ENCODE results near the gene MTMR12.

Gene MTMR12, protein sequence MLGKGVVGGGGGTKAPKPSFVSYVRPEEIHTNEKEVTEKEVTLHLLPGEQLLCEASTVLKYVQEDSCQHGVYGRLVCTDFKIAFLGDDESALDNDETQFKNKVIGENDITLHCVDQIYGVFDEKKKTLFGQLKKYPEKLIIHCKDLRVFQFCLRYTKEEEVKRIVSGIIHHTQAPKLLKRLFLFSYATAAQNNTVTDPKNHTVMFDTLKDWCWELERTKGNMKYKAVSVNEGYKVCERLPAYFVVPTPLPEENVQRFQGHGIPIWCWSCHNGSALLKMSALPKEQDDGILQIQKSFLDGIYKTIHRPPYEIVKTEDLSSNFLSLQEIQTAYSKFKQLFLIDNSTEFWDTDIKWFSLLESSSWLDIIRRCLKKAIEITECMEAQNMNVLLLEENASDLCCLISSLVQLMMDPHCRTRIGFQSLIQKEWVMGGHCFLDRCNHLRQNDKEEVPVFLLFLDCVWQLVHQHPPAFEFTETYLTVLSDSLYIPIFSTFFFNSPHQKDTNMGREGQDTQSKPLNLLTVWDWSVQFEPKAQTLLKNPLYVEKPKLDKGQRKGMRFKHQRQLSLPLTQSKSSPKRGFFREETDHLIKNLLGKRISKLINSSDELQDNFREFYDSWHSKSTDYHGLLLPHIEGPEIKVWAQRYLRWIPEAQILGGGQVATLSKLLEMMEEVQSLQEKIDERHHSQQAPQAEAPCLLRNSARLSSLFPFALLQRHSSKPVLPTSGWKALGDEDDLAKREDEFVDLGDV

DNA sequence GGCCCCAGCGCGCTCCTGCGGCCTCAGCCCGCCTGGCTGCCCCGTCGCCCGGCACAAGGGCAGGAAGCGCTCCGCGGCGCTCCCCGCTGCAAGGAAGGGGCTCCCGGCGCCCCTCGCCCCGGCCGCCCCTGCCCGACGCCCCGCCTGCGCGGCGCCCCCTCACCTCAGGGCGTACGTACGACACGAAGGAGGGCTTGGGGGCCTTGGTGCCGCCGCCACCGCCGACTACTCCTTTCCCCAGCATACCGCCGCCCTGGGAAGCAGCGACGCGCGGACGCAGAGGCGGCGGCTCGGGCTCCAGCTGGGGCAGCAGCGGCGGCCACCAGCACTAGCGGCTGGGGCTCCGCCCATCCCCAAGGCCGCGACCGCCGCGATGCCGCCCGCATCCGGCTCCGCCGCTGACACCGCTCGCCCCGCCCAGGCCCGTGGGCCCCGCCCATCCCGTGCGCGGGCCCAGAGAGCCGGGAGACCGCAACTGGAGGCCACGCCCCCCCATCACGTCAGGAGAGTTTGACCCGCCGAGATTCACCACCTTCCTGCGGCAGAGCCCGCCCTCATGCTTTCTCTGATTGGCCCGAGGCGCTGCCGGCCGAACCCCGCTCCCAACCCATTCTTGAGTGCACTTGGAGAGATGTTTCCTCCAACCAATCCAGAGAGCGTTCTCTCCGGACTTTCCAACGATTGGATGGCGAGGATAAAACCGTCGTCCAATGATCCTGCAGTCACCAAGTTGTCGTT, at the start of gene MTMR12:
MTMR12 (minus strand) TSS at position 345 of the 738 bp plus-strand sequence; CDS start at position 244, 101 bp downstream.
- DNase-seq, result peak; percentile 100

DNA sequence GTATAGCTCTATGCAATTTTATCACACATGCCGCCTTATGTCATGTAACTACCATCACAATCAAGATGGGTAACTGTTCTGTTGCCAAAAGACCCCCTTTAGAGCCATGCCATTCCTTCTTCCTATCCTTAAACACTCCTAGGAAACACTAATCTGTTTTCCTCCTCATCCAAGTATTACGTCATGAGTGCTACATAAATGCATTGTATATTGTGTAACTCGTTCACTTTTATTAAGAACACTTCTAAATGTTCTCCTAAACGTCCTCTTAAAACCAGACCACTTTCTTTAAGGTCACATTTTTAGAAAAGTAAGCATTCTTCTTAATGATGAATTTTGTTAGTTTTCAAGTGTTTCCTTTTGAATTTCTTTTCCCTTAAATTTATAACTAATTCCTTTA, 49.8 kb upstream of the MTMR12 start:
- DNase-seq, result no peak

DNA sequence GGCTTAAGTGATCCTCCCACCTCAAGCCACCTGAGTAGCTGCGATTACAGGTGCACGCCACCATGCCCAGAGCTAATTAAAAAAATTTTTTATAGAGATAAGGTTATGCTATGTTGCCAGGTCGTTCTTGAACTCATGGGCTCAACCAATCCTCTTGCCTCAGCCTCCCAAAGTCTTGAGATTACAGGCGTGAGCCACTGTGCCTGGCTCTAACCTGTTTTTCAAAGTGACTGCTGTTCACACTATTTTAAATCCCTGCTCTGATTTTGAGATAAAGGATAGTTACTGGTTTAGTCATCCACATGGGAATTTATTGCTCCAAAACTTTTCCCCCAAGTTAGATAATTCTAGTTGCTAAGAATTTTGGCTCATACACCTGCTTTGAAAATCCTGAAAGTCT, 48.2 kb upstream of the MTMR12 start:
- no peak for DNase-seq

DNA sequence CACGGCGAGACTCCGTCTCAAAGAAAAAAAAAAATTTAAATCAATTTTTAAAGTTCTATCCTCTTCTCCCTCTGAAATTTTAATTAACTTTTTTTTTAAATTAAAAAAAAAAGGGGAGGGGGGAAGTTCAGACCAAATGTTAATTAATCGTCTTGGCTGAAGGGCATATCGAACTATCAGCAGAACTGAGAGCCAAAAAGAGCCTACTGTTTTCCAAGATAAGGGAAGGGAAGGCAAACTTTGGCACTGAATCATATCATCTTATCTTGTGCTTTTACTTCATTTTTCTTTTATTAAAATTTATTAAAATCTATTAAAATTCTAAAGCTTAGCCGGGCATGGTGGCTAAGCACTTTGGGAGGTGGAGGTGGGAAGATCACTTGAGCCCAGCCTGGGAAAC, 45.9 kb upstream of the MTMR12 start:
- DNase-seq, result no peak

DNA sequence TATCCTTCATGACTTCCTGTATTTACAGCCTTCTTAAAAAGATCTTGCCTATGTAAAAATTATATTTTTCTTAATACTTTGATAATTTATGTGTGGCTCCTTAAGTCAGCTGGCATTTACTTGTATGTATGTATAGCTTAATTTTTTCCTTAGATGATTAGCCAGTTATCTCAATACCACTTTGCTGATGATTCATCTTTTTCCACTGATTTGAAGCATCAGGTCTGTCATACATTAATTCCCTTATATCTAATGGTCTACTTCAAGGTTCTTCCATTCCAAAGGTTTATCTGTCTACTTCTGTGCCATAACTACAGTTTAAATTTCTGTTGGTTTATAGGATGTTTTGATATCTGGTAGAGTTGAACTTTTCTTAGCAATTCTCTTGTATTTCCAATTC, 44.9 kb upstream of the MTMR12 start:
- DNase-seq, result no peak

DNA sequence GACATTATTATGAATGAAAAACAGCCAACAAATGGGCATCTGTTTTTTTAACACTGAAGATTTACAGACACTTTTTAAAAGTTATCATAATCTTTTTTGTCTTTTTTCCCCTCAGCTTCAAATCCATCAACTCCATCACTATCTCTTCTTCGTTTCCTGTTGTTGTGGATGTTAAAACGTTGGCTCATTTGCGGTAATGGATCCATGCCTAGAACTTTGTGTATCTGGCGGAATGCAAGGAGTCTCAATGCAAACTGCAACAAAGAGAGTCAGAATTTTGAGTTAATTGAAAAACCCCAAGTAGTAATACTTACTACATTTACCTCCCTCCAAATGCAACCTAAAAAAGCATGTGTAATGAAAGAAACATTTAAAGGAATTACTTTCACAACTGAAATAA, 42.9 kb upstream of the MTMR12 start:
- DNase-seq, result no peak

DNA sequence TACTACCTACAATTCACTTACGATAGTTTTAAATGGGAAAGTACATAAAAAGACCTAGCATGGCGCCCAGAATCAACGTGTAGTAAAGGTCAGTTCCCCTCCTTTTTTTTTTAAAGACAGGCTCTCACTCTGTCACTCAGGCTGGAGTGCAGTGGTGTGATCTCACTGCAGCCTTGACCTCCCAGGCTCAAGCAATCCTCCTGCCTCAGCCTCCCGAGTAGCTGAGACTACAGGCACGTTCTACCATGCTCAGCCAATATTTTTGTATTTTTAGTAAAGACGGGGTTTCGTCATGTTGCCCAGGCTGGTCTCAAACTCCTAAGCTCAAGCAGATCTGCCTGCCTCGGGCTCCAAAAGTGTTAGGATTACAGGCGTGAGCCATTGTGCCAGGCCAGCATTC, 40.7 kb upstream of the MTMR12 start:
- DNase-seq, result no peak

DNA sequence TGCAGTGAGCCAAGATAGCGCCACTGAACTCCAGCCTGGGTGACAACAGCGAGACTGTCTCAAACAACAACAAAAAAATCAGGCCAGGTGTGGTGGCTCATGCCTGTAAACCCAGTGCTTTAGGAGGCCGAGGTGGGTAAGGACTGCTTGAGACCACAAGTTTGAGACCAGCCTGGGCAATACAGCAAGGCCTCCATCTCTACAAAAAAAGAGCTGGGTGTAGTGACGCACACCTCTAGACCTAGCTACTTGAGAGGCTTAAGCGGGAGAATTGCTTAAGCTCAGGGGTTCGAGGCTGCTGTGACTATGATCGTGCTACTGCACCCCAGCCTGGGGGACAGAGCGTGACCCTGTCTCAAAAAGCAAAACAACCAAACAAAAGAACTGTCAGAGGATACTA, 39.9 kb upstream of the MTMR12 start:
- no peak for DNase-seq

DNA sequence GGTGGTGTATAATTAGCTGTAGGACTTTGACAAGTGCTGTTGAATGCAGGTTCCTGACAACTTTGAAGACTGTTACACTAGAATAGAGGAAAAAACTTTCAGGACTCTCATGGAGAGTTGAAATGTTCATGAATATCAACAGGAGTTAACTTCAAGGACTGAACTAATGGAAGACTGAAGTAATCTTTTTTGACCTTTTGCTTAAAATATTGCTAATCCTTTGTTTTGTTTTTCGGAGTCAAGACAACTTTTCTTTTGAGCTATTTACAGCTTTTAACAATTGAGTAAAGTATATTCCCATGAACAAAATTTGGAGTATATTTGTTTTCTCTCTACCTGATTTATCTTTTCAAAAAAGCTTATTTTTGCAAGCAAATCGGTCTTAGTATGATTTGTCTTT, 34.1 kb upstream of the MTMR12 start:
- no peak for DNase-seq

DNA sequence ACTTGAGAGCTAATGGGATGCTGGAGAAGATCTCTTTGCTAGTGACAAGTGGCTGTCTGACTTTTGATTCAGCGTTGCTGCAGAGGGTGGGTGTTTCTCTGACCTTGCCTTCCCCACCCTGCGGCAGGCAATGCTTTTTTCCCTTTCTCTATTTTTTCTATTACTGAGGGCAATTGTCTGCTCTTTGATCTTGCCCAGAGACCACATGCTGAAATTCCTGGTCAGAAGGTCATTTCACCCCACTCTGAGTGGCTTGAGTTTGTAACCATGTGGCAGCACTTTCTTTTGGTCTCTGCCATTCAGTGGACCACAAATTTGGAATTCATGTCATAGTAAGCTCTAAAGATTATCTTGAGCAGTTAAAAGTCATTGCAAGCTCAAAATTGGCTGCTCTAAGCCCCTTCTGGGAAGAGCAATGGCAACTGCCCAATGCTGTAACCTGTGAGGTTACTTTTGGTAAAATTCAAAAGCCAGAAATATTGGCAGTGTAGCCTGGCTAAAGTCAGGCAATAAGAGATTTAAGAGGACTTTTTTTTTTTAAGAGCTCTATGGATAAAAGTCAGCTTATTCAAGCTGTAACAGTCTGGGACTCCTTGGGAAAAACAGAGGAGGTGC, 30.4 kb upstream of the MTMR12 start:
- DNase-seq, result no peak

DNA sequence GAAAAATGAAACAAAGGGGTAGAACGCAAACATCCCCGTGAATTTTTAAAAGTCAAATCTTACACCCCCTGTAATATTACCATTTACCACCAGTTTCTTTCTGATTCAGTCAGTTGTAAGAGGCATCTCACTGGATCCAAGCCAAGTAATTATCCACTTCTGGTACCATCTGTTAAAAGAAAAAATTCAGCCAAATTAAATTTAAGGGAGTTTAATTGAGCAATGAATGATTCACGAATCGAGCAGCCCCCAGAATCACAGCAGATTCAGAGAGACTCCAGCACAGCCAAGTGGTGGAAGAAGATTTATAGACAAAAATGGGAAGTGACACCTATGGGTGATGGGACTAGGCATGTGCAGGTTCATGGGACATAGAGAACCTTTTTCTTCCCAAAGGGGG, 29.9 kb upstream of the MTMR12 start:
- no peak for DNase-seq

DNA sequence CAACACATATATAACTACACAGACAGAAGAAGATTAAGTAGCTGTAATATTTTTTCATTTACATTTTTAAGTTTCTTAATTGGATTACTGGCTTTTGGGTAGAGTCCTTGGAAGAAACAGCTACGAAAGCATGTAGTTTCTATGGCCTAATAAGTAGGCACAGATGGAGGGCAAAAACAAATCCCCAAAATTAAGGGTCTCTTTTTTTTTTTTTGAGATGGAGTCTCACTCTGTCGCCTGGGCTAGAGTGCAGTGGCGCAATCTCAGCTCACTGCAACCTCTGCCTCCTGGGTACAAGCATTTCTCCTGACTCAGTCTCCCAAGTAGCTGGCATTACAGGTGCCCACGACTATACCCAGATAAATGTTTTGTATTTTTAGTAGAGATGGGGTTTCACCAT, 27.1 kb upstream of the MTMR12 start:
- no peak for DNase-seq

DNA sequence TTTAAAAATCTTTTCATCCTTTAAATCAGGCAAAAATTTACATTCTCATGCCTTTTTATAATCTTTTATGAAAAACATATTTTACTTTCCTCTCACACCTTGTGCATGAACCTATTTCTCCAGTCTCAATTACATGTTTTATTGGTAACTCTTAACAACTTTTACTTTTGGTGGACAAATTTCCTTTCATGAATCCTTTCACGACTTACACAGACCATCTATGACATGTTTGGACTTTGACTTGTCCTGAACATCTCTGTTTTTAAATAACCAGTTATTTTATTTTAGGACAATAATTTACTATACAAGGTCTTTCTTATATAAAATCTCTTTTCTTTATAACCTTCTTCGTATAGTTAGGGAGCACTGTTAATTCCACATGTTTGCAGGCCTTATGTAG, 26.5 kb upstream of the MTMR12 start:
- DNase-seq, result no peak

DNA sequence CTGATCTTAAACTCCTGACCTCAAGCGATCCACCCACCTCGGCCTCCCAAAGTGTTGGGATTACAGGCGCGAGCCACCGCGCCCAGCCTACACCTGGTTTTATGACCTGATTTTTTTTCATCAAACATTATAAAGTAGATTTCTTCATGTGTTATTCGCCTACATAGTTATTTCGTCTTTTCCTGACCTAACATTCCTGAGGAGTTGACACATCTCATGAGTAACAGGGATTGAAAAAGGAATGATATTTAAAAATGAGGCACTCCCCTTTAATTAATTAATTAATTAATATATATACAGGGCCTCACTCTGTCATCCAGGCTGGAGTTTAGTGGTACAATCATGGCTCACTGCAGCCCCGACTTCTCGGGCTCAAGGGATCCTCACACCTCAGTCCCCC, 20.2 kb upstream of the MTMR12 start:
- no peak for DNase-seq

DNA sequence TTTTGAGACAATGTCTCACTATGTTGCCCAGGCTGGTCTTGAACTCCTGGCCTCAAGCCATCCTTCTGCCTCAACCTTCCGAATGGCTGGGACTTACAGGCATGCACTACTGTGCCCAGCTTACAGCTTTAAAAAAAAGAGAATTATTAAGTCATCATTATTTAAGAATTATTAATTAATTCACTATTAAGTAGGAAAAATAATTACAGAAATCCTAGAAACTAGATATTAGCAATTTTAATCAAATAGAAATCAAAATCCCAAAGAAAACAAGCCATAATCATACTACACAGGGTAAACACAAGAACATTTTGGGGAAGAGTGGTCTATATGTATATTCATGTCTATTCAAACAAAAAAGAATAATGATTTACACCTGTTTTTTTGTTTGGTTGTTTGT, 19.6 kb upstream of the MTMR12 start:
- no peak for DNase-seq

DNA sequence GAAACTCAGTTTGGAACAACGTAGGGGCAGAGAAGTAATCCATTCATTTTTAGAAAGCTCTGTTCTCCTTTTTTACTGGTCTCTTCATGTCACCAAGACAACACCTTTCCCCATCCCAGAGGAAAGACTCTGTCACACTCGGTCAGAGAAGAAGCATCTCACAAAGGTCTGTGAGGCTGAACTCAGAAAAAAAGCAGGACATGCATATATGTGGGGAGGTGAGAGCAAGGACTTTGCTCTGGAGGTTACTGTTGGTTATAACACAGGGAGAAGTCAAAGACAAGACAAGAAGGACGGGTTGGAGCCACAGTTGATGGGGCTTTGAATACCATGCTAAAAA, 19.2 kb upstream of the MTMR12 start:
- DNase-seq, result no peak

DNA sequence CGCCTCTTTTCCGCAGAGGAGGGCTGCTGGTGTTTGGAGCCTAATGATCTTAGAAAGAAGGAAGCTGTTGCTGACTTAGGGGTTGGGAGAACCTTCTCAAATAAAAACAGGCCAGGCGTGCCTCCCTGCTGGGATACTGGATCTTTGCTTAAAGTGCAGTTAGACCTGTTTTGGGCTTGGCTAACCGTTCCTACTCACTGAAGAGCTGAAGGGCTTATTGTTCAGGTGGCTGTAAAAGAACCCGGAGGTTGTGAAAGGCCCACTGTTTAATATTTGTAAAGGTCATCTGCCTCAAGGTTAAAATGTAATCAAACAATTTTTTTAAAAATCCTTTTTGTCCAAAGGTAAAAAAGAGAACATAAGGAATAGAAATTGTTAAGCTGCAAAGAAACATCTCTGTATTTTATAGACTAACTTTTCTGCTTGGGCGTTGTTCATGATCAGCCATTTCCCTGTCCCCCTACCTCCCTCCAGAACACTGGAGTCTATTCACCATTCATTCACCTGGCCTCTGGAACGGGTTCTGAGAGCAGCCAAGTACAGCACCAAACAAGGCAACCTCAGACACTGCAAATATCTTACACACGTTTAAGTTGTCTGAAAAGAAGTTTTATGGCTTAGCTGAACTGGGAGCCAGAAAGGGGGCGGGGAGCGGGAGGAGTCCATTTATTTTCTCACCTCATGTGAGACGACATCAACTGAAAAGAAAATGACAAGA, 18.6 kb upstream of the MTMR12 start:
- DNase-seq, result no peak

DNA sequence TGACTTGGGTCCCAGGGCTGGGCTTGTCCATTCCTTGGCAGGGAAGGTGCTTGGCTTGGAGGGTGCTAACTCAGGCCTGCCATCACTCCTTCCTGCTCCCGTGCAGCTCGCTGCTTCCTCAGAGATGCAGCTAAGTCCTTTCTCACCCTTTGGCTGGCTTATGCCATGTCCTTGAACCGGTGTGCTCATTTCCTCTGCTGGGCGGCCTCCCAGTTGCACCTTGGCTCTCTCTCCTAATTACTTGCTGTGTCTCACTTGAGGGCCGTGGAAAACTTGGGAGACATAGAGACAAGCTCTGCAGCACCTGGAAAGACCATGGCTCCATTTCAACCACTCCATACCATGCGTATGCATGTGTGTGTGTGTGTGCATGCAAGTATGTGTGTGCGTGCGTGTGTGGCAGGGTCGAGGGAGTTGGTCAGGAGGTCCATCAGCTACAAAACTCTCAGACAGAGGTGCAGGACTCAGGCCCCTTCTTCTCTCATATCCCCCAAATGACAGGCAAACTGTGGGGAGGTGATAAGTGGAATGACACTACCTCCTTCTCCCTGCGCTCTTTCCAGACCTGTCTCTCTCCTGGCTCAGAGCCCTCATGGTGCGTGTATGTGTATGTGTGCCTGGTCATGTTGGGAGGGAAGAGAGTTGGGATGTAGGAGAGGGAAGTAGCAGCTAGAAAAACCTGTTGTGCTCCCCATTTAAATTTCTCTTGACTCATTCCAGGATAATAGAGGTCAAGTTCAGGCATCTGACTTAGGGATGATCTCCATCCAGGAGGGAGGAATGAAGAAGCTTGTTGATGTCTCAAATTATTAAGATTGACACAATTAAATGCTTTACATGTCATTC, 17.6 kb upstream of the MTMR12 start:
- no peak for DNase-seq

DNA sequence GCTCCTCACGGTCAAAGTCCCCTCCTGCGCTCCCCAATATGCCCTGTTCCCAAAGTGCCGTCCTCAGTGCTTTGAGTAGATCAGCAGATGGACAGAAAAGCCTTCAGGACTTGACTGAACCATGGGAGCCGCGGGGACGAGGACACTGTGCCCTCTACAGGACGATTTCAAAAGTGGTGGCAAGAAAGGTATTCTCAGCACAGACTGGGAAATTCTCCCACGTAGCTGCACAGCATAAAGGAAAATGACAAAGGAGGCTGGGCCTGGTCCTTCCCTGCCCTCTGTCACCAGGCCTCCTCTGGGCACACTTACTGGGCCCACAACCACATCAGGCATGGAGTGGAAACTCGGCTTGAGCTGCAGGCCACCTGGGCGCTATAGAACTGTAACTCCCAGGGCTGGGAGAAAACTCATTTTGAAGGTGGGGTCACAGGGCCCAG, 16.7 kb upstream of the MTMR12 start:
- DNase-seq, result peak; percentile 67

DNA sequence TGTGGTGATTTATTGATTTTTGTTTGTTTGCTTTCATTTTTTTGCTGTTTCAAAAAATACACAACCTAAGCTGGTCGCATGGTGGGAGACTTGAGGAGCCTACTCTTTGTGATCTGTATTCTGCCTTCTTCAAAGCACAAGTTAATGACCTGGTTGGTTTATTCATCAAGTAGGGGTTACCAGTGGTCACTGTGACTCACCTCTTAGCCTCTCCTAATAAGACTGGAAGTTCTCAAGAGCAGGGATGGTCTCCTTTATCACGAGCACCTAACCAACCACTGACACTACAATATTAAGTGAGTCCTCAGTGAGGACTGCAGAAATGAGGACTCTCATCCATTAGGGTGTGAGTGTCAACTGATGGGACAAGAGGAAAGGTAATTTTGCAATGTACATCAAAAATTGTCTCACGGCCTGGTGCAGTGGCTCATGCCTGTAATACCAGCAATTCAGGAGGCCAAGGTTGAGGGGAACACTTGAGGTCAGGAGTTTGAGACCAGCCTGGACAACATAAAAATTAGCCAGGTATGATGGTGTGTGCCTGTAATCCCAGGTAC, 13.6 kb upstream of the MTMR12 start:
- DNase-seq, result no peak

DNA sequence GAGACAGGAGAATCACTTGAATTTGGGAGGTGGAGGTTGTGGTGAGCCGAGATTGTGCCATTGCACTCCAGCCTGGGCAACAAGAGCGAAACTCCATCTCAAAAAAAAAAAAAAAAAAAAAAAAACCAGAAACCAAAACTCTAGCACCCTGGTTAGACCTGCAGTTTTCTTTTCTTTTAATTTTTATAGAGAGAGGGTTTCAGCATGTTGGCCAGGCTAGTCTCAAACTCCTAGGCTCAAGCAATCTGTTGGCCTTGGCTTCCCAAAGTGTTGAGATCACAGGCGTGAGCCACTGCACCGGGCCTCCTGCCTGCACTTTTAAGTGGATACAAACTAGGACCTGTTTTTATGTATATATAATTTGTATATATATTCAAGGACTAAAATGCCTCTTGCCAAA, 12.9 kb upstream of the MTMR12 start:
- DNase-seq, result no peak
